NK-92 (cell line): ENCODE data around the gene PGA4.
"Not testable (repeated sequence)": the region's sequence is repeated elsewhere in the genome, so short reads cannot be mapped to it uniquely, and the experiment has no call there.

ENCODE experiments used
- DNase-seq: peaks from one replicate; lab custom pipeline; 2025; ENCODE audit not compliant: unreplicated experiment; lab: John Stamatoyannopoulos, UW

PGA4 gene

DNA sequence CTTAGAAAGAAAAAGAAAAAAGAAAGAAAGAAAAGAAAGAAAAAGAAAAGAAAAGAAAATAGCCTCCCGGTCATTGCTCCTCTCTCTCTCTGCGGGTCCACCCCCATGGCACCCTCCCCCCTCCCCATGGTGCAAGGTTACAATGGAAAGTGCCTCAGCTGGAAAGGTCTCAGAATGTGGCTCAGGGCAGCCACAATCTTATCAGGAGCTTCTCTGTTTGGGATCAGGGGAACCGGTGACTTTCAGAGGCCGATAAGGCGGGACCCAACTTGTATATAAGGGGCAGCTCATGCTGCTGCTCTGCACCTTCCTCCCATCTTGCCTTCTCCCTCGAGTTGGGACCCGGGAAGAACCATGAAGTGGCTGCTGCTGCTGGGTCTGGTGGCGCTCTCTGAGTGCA, at the start of gene PGA4:
PGA4 (plus strand) TSS at position 301 of the 400 bp plus-strand sequence; CDS start at position 355, 54 bp downstream.
- DNase-seq: not testable (repeated sequence)

DNA sequence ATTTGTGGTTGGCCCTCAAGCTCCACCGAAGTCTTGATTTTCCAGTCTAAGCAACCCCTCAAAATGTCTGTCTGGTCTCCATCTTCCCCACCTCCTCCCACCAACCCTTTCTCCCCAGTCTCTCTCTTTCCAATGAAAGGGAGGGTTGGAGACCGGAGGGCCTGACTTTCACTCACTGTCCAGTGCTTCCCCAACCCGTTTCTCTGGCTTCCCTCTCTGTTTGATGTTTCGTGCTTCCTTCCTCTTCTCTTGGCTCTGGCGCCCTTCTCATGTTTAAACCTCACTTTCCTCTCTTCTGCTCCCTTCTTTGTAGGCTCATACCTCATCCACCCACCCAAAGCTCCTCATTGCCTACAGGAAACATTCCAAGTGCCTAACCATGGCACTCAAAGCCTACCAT, 49.8 kb upstream of the PGA4 start:
- DNase-seq: no peak

DNA sequence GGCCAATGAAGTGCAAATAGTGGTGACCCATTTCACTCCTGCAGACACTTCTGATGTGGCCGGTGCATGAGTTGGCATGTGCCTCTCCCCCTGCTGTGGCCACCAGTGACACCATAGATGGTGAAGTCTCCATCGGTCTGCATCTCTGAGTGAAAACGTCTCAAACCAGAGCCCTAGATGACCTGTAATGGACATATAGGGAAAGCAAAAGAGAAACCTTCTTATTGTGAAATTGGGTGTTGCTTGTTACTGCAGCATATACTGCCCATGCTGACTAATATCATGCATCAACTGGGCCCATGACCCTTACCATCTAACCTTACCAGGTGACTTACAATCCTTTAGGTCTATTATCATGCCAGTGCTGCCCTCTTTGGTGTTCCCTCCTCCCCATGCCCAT, 49.3 kb upstream of the PGA4 start:
- no peak for DNase-seq

DNA sequence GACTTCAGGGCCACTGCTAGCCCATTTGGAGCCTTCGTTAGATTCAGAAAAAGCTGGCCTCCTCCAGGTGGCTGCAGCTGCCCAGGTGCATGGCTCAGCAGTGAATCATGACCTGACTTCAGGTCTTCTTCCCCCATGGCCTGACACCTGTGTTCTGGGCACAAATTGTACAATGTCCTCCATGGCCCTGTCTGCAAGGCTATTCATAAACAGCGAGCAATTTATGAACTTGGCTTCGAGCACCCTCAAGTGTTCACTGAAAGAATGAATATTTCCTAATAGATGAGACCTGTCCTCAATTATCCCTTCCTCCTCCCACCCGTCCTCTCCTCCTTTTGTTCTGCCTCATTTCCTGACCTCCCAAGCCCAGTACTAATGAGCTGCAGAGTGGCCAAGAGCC, 48.7 kb upstream of the PGA4 start:
- DNase-seq: no peak

DNA sequence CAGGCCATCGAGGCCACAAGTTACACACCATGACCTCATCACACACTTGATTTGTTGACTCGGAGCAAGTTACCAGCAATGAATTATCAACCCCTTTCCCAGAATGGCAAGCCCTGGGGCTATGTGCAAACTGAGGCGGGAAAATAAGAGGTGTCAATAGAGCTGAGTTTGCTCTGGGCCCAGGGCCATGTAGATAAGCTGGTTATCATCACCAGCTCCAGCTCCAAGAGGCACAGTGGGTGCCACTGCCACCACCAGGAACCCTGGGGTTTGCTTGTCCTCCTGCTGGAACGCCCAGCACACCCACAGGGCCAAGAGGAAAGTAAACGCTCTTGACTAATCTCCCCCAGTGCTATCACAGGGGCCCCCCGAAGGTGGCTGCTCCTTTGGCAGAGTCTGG, 47.9 kb upstream of the PGA4 start:
- no peak for DNase-seq

DNA sequence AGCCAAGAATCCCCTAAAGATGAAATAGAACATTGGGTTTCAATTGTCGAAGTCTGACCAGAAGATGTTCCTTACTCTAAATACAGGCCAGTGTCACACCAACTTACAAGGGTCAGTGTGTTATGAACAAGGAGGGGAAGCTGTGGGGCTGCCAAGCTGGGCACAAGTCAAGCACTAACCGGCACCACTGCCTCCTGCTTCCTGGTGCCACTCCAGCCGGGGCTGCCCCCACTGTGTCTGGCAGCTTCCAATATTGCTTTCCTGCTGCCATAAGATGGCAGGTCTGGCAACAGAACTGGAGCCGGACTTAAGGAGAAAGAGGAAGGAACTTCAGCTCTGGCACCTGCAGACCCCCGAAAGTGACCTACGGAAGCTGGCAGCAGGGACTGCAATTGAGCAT, 47.2 kb upstream of the PGA4 start:
- no peak for DNase-seq

DNA sequence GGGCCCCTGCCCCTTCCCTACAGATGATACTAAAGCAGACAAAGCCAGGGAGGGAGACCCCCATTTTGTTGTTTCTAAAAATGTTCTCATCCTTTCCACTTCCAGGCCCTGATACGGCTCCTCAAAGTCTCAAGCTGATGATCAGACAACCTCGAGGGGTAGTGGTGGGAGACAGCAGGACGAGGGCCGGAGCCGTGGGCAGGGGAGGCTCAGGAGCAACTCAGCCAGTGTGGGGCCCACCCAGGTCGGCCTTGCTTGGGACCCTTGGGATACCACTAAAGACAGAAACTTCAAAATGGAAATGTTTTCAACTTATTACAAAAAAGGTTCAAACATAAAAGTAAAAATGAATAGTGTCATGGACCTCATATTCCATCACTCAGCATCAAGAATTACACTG, 45.7 kb upstream of the PGA4 start:
- DNase-seq: no peak

DNA sequence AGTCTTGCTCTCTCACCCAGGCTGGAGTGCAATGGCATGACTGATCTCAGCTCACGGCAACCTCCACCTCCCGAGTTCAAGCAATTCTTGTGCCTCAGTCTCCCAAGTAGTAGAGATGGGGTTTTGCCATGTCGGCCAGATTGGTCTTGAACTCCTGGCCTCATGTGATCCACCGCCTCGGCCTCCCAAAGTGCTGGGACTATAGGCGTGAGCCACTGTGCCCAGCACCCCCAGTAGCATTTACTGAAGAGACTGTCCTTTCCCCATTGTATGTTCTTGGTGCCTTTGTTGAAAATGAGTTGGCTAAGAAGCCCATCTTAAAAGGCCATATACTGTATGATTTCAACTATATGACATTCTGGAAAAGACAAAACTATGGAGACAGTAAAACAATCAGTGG, 41.9 kb upstream of the PGA4 start:
- not testable (repeated sequence) for DNase-seq

DNA sequence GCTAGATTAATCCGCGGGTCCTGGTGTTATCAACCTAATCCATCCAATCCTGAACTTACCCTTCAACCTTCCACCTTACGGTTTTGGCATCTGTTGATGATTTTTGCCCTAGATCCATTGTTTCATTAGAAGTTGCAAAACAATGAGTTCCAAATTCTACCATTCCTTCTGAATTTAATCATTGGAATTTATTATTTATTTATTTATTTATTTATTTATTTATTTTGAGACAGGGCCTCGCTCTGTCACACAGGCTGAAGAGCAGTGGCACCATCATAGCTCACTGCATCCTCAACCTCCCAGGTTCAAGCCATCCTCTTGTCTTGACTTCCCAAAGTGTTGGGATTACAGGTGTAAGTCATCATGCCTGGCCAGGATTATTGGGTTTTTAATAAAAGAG, 40.7 kb upstream of the PGA4 start:
- DNase-seq: no peak

DNA sequence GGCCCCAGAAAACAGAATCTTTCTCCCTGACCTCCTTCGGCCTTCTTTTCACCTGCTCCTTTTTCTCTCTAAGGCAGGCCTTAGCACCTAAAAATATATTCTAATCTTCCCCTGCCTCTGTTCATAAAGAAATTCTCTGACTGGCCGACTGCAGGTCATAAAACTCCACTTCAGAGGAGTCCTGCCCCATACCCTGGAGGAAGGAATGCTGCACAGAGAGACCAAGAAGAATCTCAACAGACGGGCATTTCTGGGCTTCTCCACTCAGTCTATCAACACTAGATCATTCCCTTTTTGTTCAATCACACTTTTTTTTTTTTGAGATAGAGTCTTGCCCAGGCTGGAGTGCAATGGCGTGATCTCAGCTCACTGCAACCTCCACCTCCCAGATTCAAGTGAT, 38.5 kb upstream of the PGA4 start:
- no peak for DNase-seq

DNA sequence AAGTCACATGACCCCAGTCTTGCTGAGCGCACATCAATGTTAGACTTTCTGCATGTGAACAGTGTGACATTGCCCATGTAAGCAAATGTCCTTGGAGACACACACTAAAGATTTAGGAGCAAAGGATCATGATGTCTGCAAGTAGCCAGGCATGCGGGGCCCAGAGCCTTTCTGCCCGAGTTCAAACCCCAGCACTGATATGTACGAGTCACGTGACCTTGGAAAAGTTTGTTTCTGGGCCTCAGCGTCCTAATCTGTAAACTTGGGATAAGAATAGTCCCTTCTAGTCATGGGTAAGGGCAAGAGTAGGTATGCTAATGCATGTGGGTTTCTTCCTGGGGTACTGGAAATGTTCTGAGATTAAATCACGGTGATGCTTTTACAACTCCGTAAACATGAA, 35.6 kb upstream of the PGA4 start:
- no peak for DNase-seq

DNA sequence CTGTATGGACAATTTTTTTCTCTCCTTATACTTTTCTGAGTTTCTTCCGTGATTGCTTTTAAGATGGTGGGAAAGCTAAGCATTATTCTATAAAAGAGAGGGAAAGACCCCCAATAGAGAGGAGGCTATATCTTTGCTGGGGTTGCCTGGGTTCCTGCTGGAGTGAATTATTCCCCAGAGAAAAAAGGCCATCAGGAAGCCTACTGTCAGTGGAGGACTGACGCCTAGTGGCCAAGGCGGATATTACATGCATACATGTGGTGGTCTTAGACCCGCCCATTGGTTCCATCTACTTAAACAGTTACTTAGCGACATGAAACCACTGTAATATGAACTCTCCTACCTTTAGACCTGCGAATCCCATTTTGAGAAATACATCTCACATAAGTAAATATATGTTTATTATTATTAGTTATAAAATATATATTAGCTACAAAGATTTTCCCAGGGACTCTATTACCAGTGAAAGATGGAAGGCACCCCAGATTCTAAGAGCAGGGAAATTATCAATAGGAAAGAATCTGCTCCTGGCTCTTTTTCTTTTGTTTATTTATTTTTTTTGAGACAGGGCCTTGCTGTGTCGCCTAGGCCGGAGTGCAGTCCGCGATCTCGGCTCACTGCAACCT, 34.5 kb upstream of the PGA4 start:
- DNase-seq: no peak

DNA sequence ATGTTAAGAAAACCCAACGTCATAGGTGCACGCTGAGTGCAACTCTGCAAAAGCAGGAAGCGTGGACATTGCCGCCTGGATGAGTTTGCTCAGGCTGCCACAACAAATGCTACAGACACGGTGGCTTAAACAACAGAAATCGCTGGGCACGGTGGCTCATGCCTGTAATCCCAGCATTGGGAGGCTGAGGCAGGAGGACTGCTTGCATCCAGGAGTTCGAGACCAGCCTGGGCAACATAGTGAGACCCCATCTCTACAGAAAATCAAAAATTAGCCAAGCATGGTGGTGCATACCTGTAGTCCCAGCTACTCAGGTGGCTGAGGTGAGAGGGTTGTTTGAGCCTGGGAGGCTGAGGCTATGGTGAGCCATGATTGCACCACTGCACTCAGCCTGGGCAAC, 32.2 kb upstream of the PGA4 start:
- no peak for DNase-seq

DNA sequence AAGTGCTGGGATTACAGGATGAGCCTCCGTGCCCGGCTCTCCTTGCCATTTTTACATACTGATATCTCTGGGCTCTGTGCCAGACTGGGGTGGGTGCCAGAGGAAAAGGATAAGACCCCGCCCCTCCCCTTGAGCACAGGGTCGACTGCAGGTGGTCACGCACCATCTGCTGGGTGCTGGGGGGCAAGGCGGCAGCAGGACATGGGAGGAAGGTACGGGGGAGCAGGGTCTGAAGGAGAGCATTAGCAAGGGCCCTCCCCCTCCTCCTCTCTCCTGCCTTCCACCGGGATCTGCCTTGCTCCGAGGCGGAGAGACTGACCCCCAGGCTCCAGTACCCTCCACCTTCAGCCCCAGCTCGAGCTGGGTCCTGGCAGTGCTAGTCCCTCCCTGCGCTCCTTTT, 28.6 kb upstream of the PGA4 start:
- no peak for DNase-seq

DNA sequence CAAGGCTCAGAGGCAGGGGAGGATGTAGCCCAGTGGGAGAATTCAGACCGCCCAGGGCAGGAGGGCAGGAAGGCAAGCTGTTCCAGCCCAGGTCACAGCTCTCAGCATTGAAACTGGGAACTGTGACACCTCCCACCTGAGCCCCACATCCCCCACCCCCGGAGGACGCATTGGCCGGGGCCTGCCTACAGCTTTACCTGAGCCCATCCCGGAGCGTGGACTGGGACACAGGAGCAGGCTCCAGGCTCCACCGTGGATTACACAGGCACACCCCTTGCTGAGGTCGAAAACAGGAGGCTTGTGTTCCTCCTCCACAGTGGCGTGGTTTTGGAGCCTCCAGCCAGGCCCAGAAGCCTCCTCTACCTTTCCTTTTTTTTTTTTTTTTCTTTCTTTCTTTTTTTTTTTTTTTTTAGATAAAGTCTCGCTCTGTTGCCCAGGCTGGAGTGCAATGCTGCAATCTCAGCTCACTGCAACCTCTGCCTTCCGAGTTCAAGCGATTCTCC, 27.9 kb upstream of the PGA4 start:
- DNase-seq: no peak

DNA sequence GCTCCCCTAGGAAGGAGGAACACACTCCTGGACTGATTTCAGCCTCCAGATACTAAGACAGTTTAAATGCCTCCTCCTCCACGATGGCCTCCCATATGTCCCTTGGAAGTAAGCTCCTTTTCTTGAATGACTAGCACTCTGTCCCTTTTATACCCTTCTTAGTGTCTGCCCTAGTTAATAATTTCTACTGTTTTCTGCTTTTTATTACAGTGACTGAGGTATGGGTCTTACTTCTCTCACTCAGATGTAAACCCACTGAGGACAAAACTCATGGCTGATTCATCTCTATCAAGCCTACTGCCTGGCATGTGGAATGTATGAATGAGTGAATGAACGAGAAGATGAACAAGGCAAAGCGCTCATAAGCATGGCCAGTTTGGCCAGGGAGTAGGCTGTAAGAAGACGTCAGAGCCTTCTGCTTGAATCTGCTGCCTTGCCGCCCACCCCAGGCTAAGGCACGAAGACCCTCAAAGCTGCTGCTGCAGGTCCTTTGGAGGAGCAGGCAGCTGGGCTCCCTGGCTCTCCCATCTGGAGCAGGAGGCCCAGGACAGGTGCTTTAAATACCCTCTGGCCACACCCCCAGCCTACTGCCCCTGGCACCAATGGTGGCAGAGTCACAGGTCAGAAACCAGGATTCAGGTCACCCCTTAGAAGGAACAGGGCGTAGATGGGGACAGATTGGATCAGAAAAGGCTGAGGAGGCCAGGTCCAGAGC, 27.0 kb upstream of the PGA4 start:
- DNase-seq: no peak

DNA sequence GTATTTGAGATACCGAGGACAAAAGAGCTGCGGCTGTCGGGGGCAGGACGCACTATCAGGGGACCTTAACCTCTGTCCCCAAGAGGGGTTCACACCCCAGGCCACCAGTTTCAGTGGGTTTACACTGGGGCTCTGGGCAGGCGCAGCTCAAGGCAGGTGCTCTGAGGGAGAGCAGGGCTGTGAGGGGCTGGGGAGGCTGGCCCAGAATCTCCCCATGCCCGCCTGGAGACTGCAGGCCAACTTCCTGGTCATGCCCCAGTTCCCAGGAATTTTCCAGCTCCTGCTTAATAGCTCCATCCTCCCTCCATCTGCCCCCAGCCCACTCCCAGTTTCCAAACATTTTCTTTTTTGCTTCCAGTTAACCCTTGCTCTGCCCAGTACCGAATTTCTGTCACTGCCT, 26.4 kb upstream of the PGA4 start:
- no peak for DNase-seq

DNA sequence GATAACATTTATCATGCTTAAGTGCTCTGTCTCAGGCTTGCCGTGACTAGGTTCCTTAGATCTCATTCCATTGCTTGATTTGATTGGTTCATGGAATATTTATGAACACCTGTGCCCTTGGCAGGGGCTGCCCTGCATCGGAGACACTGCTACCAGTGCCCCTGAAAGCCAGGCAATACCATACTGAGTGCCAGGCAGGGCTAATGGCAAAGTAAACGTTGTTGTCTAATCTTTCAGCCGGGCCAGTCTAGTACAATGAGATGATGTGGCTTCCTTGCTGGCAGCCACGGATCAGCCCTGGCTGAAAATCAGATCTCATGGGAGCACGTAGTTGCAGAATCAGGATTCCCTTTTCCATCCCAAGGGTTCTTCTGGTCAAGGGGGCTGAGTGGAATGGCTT, 23.8 kb upstream of the PGA4 start:
- DNase-seq: no peak

DNA sequence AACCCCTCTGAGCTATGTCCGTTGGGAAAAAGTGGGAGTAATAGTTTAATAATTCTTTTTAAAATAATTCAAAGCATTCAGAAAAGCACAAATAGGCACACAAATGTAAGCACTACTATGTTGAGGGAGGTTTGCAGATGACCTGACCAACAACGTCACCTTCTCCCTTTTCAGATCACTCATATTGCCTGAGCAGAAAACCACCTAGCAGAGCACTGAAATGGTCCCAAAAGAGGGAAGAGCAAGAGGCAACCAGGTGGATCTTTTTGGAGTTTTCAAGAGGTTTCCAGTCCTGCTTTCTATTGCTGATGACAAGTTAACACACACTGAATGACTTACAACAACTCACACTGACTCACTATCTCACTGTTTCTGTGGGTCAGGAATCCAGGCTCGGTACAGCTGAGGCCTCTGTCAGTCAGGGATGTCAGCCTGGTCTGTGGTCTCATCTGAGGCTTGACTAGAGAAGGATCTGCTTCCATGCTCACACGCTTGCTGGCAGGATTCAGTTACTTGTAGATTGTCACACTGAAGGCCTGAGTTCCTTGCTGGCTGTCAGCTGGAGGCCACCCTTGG, 23.1 kb upstream of the PGA4 start:
- DNase-seq: no peak

DNA sequence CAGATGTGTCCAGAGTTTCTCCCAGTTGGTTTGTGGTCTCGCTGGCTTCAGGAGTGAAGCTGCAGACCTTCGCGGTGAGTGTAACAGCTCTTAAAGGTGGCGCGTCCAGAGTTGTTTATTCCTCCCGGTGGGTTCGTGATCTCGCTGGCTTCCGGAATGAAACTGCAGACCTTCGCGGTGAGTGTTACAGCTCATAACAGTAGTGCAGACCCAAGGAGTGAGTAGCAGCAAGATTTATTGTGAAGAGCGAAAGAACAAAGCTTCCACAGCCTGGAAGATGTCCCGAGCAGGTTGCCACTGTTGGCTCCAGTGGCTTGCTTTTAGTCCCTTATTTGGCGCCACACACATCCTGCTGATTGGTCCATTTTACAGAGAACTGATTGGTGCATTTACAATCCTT, 20.7 kb upstream of the PGA4 start:
- no peak for DNase-seq

DNA sequence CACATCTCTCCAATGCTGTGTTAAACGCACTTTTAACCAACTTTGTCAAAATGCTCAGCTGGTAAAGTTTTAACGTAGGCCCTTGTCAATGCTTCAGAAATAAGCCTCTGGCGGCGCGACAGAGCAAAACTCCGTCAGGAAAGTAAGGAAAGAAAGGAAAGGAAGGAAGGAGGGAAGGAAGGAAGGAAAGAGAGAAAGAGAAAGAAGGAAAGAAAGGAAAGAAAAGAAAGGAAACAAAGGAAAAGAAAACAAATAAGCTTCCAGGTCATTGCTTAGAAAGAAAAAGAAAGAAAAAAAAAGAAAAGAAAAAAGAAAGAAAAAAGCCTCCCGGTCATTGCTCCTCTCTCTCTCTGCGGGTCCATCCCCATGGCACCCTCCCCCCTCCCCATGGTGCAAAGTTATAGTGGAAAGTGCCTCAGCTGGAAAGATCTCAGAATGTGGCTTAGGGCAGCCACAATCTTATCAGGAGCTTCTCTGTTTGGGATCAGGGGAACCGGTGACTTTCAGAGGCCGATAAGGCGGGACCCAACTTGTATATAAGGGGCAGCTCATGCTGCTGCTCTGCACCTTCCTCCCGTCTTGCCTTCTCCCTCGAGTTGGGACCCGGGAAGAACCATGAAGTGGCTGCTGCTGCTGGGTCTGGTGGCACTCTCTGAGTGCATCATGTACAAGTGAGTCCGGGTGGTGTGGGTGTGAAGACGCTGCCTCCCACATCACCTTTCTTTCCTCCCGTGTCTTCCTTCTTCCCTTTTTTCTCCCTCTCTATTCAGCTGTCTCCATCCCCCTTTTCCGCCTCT, 19.0 kb upstream of the PGA4 start, which contains the start of gene PGA3:
PGA3 (plus strand) TSS at position 566 of the 797 bp plus-strand sequence; CDS start at position 616, 50 bp downstream.
- DNase-seq: not testable (repeated sequence)
